ENCODE measurements around the gene VAC14. TPM values are rescaled to one million over a fixed set of nuclear protein-coding genes. Genes with fewer than 3 reads are reported as not detected.
A peak's percentile ranks its signal among the peaks of the same experiment; 100 is the strongest.

Gene VAC14
- total RNA-seq, 4 donors from 2014 or later: 25.7 to 49.5 (median 40.4) TPM

DNA sequence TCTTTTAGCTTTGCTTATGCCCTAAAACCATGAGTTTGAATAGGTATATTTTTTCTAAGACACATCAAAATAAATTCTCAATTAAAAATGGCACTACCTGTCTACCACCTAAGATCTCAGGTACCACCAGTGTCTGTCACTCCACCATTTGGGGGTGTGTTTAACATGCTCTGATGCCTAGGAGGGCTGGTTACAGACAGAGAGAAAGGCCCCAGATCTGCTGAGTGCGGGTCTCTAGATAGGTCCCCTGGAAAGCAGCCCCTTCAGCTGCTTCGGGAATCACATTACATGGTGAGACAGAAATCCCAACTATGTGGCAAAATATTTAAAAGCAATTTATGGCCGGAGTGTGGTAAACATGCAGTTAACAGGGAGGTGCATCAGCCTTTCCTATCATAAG is 653 bp upstream of the VAC14 start:
- H3K27me3 ChIP-seq: no peaks in the 10 kb centered on the region
- WGBS, 2 donors: 56 to 60% methylated on average over 3 of the region's 3 CpGs
- peaks cover 0 to 19% (median 0%) of the 10 kb centered on the region in 3 donors for H3K36me3 ChIP-seq
- peak overlapping the region in 2 of 4 donors; percentile 76 to 93 for H3K4me3 ChIP-seq
- H3K4me1 ChIP-seq: peaks cover 0 to 24% (median 12%) of the 10 kb centered on the region in 4 donors
- H3K9me3 ChIP-seq: peaks cover 0 to 8% (median 0%) of the 10 kb centered on the region in 4 donors
- TF ChIP-seq POLR2A (IDR thresholded peaks at IDR 0.05): no peak
- DNase-seq (ENCODE audit: low spot score in 2 of 2): no peak
- H3K27ac ChIP-seq: no peak overlapping the region

GRCh38 chr16:70800311-70800710 is 647 bp downstream of the VAC14 start:
- TF ChIP-seq, protein P1, sequence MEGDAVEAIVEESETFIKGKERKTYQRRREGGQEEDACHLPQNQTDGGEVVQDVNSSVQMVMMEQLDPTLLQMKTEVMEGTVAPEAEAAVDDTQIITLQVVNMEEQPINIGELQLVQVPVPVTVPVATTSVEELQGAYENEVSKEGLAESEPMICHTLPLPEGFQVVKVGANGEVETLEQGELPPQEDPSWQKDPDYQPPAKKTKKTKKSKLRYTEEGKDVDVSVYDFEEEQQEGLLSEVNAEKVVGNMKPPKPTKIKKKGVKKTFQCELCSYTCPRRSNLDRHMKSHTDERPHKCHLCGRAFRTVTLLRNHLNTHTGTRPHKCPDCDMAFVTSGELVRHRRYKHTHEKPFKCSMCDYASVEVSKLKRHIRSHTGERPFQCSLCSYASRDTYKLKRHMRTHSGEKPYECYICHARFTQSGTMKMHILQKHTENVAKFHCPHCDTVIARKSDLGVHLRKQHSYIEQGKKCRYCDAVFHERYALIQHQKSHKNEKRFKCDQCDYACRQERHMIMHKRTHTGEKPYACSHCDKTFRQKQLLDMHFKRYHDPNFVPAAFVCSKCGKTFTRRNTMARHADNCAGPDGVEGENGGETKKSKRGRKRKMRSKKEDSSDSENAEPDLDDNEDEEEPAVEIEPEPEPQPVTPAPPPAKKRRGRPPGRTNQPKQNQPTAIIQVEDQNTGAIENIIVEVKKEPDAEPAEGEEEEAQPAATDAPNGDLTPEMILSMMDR (IDR thresholded peaks at IDR 0.05): no peak
- TF ChIP-seq EP300 (IDR thresholded peaks at IDR 0.05): no peak
- no peak for TF ChIP-seq POLR2A (IDR thresholded peaks at IDR 0.05)
- Histone ChIP-seq H3K4me1 (peaks cover 0 to 24% (median 12%) of the 10 kb centered on the region in 4 donors), H3K27me3 (no peaks in the 10 kb centered on the region), H3K9me3 (peaks cover 0 to 8% (median 0%) of the 10 kb centered on the region in 4 donors), H3K4me3 (peak overlapping the region; percentile 76 to 93 (median 84)), H3K36me3 (peaks cover 0 to 21% (median 0%) of the 10 kb centered on the region in 3 donors), H3K27ac (peak overlapping the region in 3 of 4 donors; percentile 51 to 80 (median 74))
- DNase-seq (ENCODE audit: low spot score in 2 of 2): no peak
- 17 to 20% methylated on average over 7 of the region's 7 CpGs for WGBS, 2 donors

DNA sequence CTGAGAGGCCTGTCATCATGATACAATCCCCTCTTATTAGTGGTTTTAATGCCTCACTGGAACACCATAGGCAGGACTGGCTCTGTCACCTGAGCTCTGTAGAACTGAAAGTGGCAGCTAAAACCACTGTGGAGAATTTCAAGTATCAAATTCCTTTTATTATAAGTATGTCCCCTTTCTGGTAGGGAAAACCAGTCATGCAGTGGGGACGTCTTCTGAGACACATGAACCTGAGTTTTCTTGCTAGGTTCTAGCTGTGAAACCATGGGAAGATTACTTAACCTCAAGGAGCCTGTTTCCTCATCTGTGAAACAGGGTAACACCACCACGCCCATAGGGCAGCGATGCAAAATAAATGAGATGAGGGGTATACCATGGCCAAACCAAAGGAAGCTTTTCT is 4.7 kb downstream of the VAC14 start:
- Histone ChIP-seq H3K27ac (no peak overlapping the region), H3K36me3 (peaks cover 0 to 21% (median 0%) of the 10 kb centered on the region in 3 donors), H3K4me3 (no peak overlapping the region), H3K9me3 (no peaks in the 10 kb centered on the region), H3K4me1 (peaks cover 0 to 21% (median 12%) of the 10 kb centered on the region in 4 donors), H3K27me3 (no peaks in the 10 kb centered on the region)
- DNase-seq (ENCODE audit: low spot score in 2 of 2): no peak
- TF ChIP-seq POLR2A (IDR thresholded peaks at IDR 0.05) (no peak), EP300 (IDR thresholded peaks at IDR 0.05) (no peak)
- TF ChIP-seq, protein P1 (IDR thresholded peaks at IDR 0.05): no peak
- WGBS, 2 donors: 82 to 86% methylated on average over 3 of the region's 3 CpGs

- TF ChIP-seq, protein P1 (IDR thresholded peaks at IDR 0.05): no peak
- no peak for TF ChIP-seq EP300 (IDR thresholded peaks at IDR 0.05)
- no peak for TF ChIP-seq POLR2A (IDR thresholded peaks at IDR 0.05)
- WGBS, 2 donors: 90 to 91% methylated on average over 12 of the region's 12 CpGs
- no peaks in the 10 kb centered on the region for H3K9me3 ChIP-seq
- H3K4me1 ChIP-seq: peaks cover 0 to 19% (median 11%) of the 10 kb centered on the region in 4 donors
- H3K27me3 ChIP-seq: no peaks in the 10 kb centered on the region
- H3K27ac ChIP-seq: no peak overlapping the region
- no peak for DNase-seq (ENCODE audit: low spot score in 2 of 2)
- peaks cover 0 to 21% (median 0%) of the 10 kb centered on the region in 3 donors for H3K36me3 ChIP-seq
- H3K4me3 ChIP-seq: no peak overlapping the region
Measured at GRCh38 chr16:70795296-70795912, 5.6 kb downstream of the VAC14 start.

DNA sequence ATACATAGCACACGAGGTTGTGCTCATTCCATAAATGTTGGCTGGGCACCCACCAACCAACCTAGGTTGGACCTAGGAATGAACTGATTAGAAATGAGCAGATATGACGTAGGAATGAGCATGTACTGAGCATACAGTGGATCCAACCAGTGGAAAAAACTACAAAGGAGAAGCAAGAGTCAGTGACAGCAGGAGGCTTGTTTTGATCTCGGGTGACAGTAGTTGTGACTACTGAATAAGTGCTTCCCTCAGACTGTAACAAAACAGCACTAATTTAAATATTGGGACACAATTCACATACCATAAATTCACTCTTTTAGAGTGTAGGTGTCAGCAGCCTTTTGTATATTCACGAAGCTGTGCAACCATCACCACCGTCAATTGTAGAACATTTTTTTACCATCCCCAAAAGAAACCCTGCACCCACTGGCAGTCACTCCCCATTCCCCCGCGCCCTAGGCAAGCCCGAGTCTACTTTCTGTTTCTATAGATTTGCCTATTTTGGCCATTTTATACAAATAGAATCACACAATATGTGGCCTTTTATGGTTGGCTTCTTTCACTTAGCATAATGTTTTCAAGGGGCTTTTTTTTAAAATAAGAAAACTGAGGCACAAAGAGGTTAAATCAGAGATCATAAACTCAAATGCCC is 7.0 kb downstream of the VAC14 start:
- no peak for DNase-seq (ENCODE audit: low spot score in 2 of 2)
- WGBS, 2 donors: 75 to 80% methylated on average over 8 of the region's 8 CpGs
- TF ChIP-seq EP300 (IDR thresholded peaks at IDR 0.05): no peak
- TF ChIP-seq, protein P1 (IDR thresholded peaks at IDR 0.05): no peak
- no peak for TF ChIP-seq POLR2A (IDR thresholded peaks at IDR 0.05)
- H3K9me3 ChIP-seq: no peaks in the 10 kb centered on the region
- no peak overlapping the region for H3K27ac ChIP-seq
- H3K4me1 ChIP-seq: peaks cover 0 to 14% (median 0%) of the 10 kb centered on the region in 4 donors
- no peak overlapping the region for H3K4me3 ChIP-seq
- peaks cover 0 to 21% (median 0%) of the 10 kb centered on the region in 3 donors for H3K36me3 ChIP-seq
- H3K27me3 ChIP-seq: no peaks in the 10 kb centered on the region
